Lung (tissue), 12 donors: Measurements from ENCODE around the gene ARHGEF25. TPM values are rescaled to one million over a fixed set of nuclear protein-coding genes. Genes with fewer than 3 reads are reported as not detected.
"Not testable (repeated sequence)": the region's sequence is repeated elsewhere in the genome, so short reads cannot be mapped to it uniquely, and the experiment has no call there.

Experiments
- ATAC-seq: fragments of 200-7000 bp; cut with Tn5 transposase; one replicate; pipeline ENCODE4 v1.9.1; 2020; ENCODE audit warnings: moderate number of reproducible peaks; ENCODE audit not compliant: insufficient read depth, low FRiP score
- DNase-seq, 3 donors: peaks; one replicate each; pipeline ENCODE4 v3.0.0-alpha.2; 2013 to 2017
- H3K27ac ChIP-seq, 2 donors: one replicate each; pipeline ENCODE4 v1.5.1; 2013; ENCODE audit warnings: mild to moderate bottlenecking in 2 of 2, moderate library complexity in 2 of 2, control low read depth in 1 of 2, inconsistent platforms in 1 of 2, low read depth in 1 of 2, low read length in 1 of 2
- H3K27me3 ChIP-seq, 3 donors: one replicate each; pipeline ENCODE4 v1.5.1; 2013; ENCODE audit warnings: low read length in 2 of 3; ENCODE audit not compliant: control insufficient read depth in 3 of 3, insufficient read depth in 3 of 3
- H3K36me3 ChIP-seq, 4 donors: one replicate each; pipeline ENCODE4 v1.5.1; 2013; ENCODE audit warnings: low read length in 4 of 4, mild to moderate bottlenecking in 1 of 4, moderate library complexity in 1 of 4; ENCODE audit not compliant: control insufficient read depth in 4 of 4, insufficient read depth in 4 of 4
- H3K4me1 ChIP-seq, 5 donors: one replicate each; pipeline ENCODE4 v1.5.1; 2013; ENCODE audit warnings: low read length in 5 of 5, mild to moderate bottlenecking in 2 of 5, moderate library complexity in 1 of 5; ENCODE audit not compliant: control insufficient read depth in 5 of 5, insufficient read depth in 5 of 5
- H3K4me3 ChIP-seq: one replicate; pipeline ENCODE4 v1.5.1; 2013; ENCODE audit warnings: mild to moderate bottlenecking, control low read depth, moderate library complexity
- H3K9ac ChIP-seq, 2 donors: one replicate each; pipeline ENCODE4 v1.5.1; 2013; ENCODE audit warnings: low read length in 2 of 2, control low read depth in 1 of 2; ENCODE audit not compliant: insufficient read depth in 1 of 2
- H3K9me3 ChIP-seq, 4 donors: one replicate each; pipeline ENCODE4 v1.5.1; 2013; ENCODE audit warnings: low read length in 3 of 4, mild to moderate bottlenecking in 1 of 4, moderate library complexity in 1 of 4; ENCODE audit not compliant: control insufficient read depth in 4 of 4, insufficient read depth in 3 of 4
- WGBS, 2 donors: extraction: QIAGEN DNeasy Blood & Tissue Kit; methylation state at CpG; one replicate each; pipeline ENCODE4 v1.1.7; 2013; 5-methylcytosine and 5-hydroxymethylcytosine counted together
- polyA plus RNA-seq, 2 donors: library from polyadenylated mRNA; stranded (reverse); fragments of 200-250 nt; gene quantifications; one replicate each; pipeline ENCODE4 v1.2.1, GENCODE V29; 2013
- total RNA-seq, 2 donors: library from RNA; depleted of rRNA in 1 of 2; stranded (reverse); fragments of >200 nt in 1 of 2; gene quantifications; one replicate each; pipeline ENCODE4 v1.2.1, GENCODE V29; 2014 to 2021
- TF ChIP-seq, protein P1 (sequence below): IDR thresholded peaks from 2 replicates; pipeline ENCODE4 v1.5.1; 2012; ENCODE audit warnings: mild to moderate bottlenecking; ENCODE audit errors: control extremely low read depth, extremely low read depth
- donor health status: control.
- donor health status: control.
- donor health status: Bipolar disorder and iron deficiency.
- donor health status: healthy.
- donor health status: DM: yes; HTN: yes; CAD: no.

Gene ARHGEF25
- total and polyA plus RNA-seq, 4 donors: 7.8 to 23.0 (median 11.3) TPM

DNA sequence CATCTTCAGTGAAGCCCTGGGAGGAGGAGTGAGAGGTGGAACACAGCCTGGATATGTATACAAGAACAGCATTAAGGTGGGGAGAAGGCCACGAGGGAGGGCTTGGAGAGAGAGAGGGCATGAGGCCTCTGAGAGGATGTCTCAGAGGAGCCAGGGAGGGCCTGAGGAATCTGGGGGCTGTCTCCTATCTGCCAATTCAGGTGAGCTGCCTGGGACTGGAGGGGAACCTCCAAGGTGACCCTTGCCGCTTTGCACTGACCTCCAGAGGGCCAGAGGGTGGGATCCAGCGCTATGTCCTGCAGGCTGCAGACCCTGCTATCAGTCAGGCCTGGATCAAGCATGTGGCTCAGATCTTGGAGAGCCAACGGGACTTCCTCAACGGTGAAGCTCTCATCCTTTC, 4.4 kb downstream of the ARHGEF25 start:
- Histone ChIP-seq H3K9ac (no peak overlapping the region), H3K4me3 (no peak overlapping the region), H3K27me3 (peaks cover 2 to 29% (median 18%) of the 10 kb centered on the region in 3 donors), H3K4me1 (peaks cover 0 to 12% (median 4%) of the 10 kb centered on the region in 5 donors), H3K27ac (no peak overlapping the region), H3K9me3 (no peaks in the 10 kb centered on the region), H3K36me3 (peaks cover 0 to 22% (median 0%) of the 10 kb centered on the region in 4 donors)
- no peak for ATAC-seq
- WGBS, 2 donors: 87 to 96% methylated on average over 5 of the region's 5 CpGs
- TF ChIP-seq, protein P1, sequence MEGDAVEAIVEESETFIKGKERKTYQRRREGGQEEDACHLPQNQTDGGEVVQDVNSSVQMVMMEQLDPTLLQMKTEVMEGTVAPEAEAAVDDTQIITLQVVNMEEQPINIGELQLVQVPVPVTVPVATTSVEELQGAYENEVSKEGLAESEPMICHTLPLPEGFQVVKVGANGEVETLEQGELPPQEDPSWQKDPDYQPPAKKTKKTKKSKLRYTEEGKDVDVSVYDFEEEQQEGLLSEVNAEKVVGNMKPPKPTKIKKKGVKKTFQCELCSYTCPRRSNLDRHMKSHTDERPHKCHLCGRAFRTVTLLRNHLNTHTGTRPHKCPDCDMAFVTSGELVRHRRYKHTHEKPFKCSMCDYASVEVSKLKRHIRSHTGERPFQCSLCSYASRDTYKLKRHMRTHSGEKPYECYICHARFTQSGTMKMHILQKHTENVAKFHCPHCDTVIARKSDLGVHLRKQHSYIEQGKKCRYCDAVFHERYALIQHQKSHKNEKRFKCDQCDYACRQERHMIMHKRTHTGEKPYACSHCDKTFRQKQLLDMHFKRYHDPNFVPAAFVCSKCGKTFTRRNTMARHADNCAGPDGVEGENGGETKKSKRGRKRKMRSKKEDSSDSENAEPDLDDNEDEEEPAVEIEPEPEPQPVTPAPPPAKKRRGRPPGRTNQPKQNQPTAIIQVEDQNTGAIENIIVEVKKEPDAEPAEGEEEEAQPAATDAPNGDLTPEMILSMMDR: no peak
- DNase-seq: no peak

DNA sequence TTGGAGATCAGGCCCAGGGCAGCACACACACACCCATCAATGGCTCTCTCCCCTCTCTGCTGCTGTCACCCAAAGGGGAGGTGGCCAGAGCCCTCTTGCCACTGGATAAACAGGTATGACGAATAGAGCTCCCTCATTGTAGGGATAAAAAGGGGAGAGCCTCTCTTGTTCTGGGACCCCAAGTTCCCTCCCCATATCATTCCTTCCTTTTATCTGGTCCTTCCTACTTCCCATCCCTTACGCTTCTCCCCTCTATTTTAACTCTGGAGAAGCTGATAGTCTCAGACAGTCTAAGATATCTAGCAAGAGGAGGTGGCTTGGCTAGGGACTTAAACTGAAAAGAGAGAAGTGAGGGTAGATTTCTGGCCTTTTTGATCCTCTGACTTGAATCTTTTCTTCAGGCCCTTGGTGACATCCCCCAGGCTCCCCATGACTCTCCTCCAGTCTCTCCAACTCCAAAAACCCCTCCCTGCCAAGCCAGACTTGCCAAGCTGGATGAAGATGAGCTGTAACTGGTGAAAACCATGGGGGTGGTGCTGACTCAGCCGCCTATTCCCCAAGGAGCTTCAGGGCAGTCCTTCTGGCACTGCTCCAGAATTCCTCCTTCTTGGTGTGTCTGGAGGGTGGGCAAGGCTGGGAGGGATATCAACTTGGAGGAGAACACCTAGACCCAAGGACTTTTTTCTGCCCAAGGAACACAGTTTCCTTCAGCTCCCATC, 5.3 kb downstream of the ARHGEF25 start:
- Histone ChIP-seq H3K27ac (no peak overlapping the region), H3K4me1 (peaks cover 0 to 16% (median 3%) of the 10 kb centered on the region in 5 donors), H3K36me3 (peaks cover 0 to 22% (median 0%) of the 10 kb centered on the region in 4 donors), H3K9ac (no peak overlapping the region), H3K27me3 (peaks cover 2 to 38% (median 27%) of the 10 kb centered on the region in 3 donors), H3K4me3 (no peak overlapping the region), H3K9me3 (no peaks in the 10 kb centered on the region)
- 85 to 90% methylated on average over 3 of the region's 3 CpGs for WGBS, 2 donors
- DNase-seq: no peak
- no peak for ATAC-seq
- TF ChIP-seq, protein P1: no peak

DNA sequence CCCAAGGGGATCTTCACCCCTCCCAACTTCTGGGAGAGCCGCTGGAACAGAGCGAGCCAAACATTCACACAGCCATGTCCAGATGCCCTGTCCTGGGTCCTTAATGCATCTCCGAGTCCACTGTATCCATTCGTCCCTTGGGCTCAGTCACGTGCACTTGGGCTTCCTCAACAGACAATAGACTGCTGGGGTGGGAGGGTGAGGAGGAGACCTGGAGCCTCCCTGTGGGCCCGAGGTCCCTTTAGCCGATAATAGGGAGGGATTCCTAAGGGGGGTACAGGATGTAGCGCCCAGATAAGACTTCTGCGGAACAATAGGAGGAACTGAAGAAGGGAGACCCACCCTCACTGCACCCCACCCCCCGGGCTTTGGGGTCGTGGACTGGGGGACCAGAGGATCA, 6.7 kb downstream of the ARHGEF25 start:
- H3K4me3 ChIP-seq: no peak overlapping the region
- ATAC-seq: no peak
- H3K9me3 ChIP-seq: no peaks in the 10 kb centered on the region
- DNase-seq: no peak
- H3K27ac ChIP-seq: no peak overlapping the region
- TF ChIP-seq, protein P1: no peak
- H3K9ac ChIP-seq: no peak overlapping the region
- H3K4me1 ChIP-seq: peaks cover 0 to 13% (median 0%) of the 10 kb centered on the region in 5 donors
- peaks cover 2 to 46% (median 39%) of the 10 kb centered on the region in 3 donors for H3K27me3 ChIP-seq
- H3K36me3 ChIP-seq: peaks cover 0 to 20% (median 0%) of the 10 kb centered on the region in 4 donors
- 45 to 56% methylated on average over 11 of the region's 11 CpGs for WGBS, 2 donors

DNA sequence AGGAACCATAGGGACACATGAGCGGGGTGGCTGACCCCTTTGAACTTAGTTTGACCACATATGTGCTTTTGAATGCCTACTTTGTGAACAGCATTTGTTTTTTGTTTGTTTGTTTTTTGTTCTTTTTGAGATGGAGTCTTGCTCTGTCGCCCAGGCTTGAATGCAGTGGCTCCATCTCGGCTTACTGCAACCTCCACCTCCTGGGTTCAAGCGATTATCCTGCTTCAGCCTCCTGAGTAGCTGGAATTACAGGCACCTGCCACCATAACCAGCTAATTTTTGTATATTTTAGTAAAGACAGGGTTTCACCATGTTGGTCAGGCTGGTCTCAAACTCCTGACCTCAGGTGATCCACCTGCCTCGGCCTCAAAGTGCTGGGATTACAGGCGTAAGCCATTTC, 7.2 kb downstream of the ARHGEF25 start:
- 90 to 94% methylated on average over 6 of the region's 6 CpGs for WGBS, 2 donors
- not testable (repeated sequence) for H3K9ac ChIP-seq, DNase-seq, ATAC-seq, H3K4me3 ChIP-seq, H3K27ac ChIP-seq, H3K9me3 ChIP-seq
- peaks cover 2 to 50% (median 39%) of the 10 kb centered on the region in 3 donors for H3K27me3 ChIP-seq
- peaks cover 0 to 13% (median 0%) of the 10 kb centered on the region in 5 donors for H3K4me1 ChIP-seq
- H3K36me3 ChIP-seq: peaks cover 0 to 17% (median 0%) of the 10 kb centered on the region in 4 donors
